Left ventricle myocardium inferior (tissue), 1 donor: ENCODE data around the gene SLC35G1. TPM values are rescaled to one million over a fixed set of nuclear protein-coding genes. Genes with fewer than 3 reads are reported as not detected.
A peak's percentile ranks its signal among the peaks of the same experiment; 100 is the strongest.

ENCODE experiments used
- DNase-seq: peaks from one replicate; pipeline ENCODE4 v3.0.0-alpha.2; 2020
- H3K27ac ChIP-seq: fragments of 200-600 bp; replicated peaks from 2 replicates; pipeline ENCODE4 v1.8.0; 2021
- H3K27me3 ChIP-seq: fragments of 200-600 bp; 2 replicates; pipeline ENCODE4 v1.8.0; 2021; ENCODE audit warnings: low read depth
- H3K36me3 ChIP-seq: fragments of 200-600 bp; 2 replicates; pipeline ENCODE4 v1.8.0; 2021
- H3K4me1 ChIP-seq: fragments of 200-600 bp; 2 replicates; pipeline ENCODE4 v1.8.0; 2021
- H3K4me3 ChIP-seq: fragments of 200-600 bp; 2 replicates; pipeline ENCODE4 v1.8.0; 2021; ENCODE audit warnings: mild to moderate bottlenecking, moderate library complexity
- H3K9me3 ChIP-seq: fragments of 200-600 bp; replicated peaks from 2 replicates; pipeline ENCODE4 v1.8.0; 2021
- CTCF ChIP-seq: fragments of 200-600 bp; IDR thresholded peaks from 2 replicates; pipeline ENCODE4 v1.8.0; 2021; ENCODE audit warnings: antibody characterized with exemption, mild to moderate bottlenecking, borderline replicate concordance
- intact Hi-C: fragments of 100-400 bp; cut with micrococcal nuclease; formaldehyde crosslinking; loops from one replicate; pipeline ENCODE4 v1.11.0; 2022
- total RNA-seq: library from RNA; stranded (reverse); fragmentation: NEBNext Ultra II Directional; extraction: Animal tissue kit (Norgen Biotek cat#: 25700); gene quantifications from one replicate; pipeline ENCODE4 v1.2.1, GENCODE V29; 2021
- donor health status: DM: no; HTN: yes; CAD: no; lungs with severe emphysema.

SLC35G1 gene
- total RNA-seq, 1 donor from 2014 or later, result 2.3 TPM

GRCh38 chr10:93894516-93895378 is 969 bp downstream of the SLC35G1 start:
- intact Hi-C loops, result no loop called here
- TF ChIP-seq CTCF, result no peak

GRCh38 chr10:93897070-93897780 is 3.4 kb downstream of the SLC35G1 start:
- H3K9me3 ChIP-seq, result no peaks in the 10 kb centered on the region
- no peaks in the 10 kb centered on the region for H3K36me3 ChIP-seq
- intact Hi-C loops, result no loop called here

More at GRCh38 chr10:93894516-93895378, 969 bp downstream of the SLC35G1 start:
- DNase-seq, result no peak
- H3K9me3 ChIP-seq, result no peaks in the 10 kb centered on the region
- H3K4me1 ChIP-seq, result peaks cover 19% of the 10 kb centered on the region
- H3K36me3 ChIP-seq, result no peaks in the 10 kb centered on the region
- peak overlapping the region; percentile 54 for H3K27ac ChIP-seq
- H3K4me3 ChIP-seq, result peak overlapping the region; percentile 93
- H3K27me3 ChIP-seq, result peaks cover 6% of the 10 kb centered on the region

GRCh38 chr10:93899109-93899508 is 5.3 kb downstream of the SLC35G1 start:
- Histone ChIP-seq H3K4me3 (no peak overlapping the region), H3K4me1 (peaks cover 16% of the 10 kb centered on the region), H3K27ac (no peak overlapping the region), H3K36me3 (no peaks in the 10 kb centered on the region), H3K27me3 (no peaks in the 10 kb centered on the region), H3K9me3 (no peaks in the 10 kb centered on the region)
- DNase-seq, result no peak
- intact Hi-C loops, result no loop called here
- no peak for TF ChIP-seq CTCF

More at GRCh38 chr10:93897070-93897780, 3.4 kb downstream of the SLC35G1 start:
- Histone ChIP-seq H3K4me1 (peaks cover 19% of the 10 kb centered on the region), H3K27ac (no peak overlapping the region), H3K27me3 (no peaks in the 10 kb centered on the region), H3K4me3 (no peak overlapping the region)
- no peak for DNase-seq
- no peak for TF ChIP-seq CTCF

- Histone ChIP-seq H3K27ac (no peak overlapping the region), H3K36me3 (peaks cover 16% of the 10 kb centered on the region), H3K27me3 (no peaks in the 10 kb centered on the region), H3K4me1 (no peaks in the 10 kb centered on the region), H3K9me3 (no peaks in the 10 kb centered on the region), H3K4me3 (no peak overlapping the region)
- intact Hi-C loops, result no loop called here
- no peak for DNase-seq
- TF ChIP-seq CTCF, result no peak
Measured at GRCh38 chr10:93903051-93903450, 9.3 kb downstream of the SLC35G1 start.

GRCh38 chr10:93904901-93905300 is 11.1 kb downstream of the SLC35G1 start:
- no peak overlapping the region for H3K27ac ChIP-seq
- peaks cover 22% of the 10 kb centered on the region for H3K36me3 ChIP-seq
- H3K4me3 ChIP-seq, result no peak overlapping the region
- H3K27me3 ChIP-seq, result no peaks in the 10 kb centered on the region
- intact Hi-C loops, result no loop called here
- TF ChIP-seq CTCF, result no peak
- H3K9me3 ChIP-seq, result no peaks in the 10 kb centered on the region
- DNase-seq, result no peak
- no peaks in the 10 kb centered on the region for H3K4me1 ChIP-seq
